ENCODE results near the gene ADCY3. TPM values are rescaled to one million over a fixed set of nuclear protein-coding genes. Genes with fewer than 3 reads are reported as not detected.
A peak's percentile ranks its signal among the peaks of the same experiment; 100 is the strongest.

ADCY3 gene
- total RNA-seq, 4 donors from 2014 or later: 3.9 to 16.6 (median 12.3) TPM

- no peak overlapping the region for H3K4me3 ChIP-seq
- no peaks in the 10 kb centered on the region for H3K9me3 ChIP-seq
- no peaks in the 10 kb centered on the region for H3K27me3 ChIP-seq
- H3K27ac ChIP-seq: no peak overlapping the region
- intact Hi-C loops (cut with DNase I; ENCODE audit: low total_unique reads): no loop called here
- no peak for TF ChIP-seq CTCF (IDR thresholded peaks at IDR 0.05 in 4 of 5, conservative IDR thresholded peaks at IDR 0.05 in 1 of 5)
- TF ChIP-seq POLR2A (IDR thresholded peaks at IDR 0.05): no peak
- ATAC-seq (peak; percentile 71 to 80), DNase-seq (no peak)
- H3K36me3 ChIP-seq: no peaks in the 10 kb centered on the region
- H3K4me1 ChIP-seq: peaks cover 8 to 15% of the 10 kb centered on the region in 2 donors
- in situ Hi-C loops (cut with MboI; ENCODE audit: low sequenced_read_pairs in 4 of 4): no loop called here
These were observed 10.7 kb upstream of the ADCY3 start for GRCh38 chr2:24930768-24931167.

- no peak overlapping the region for H3K27ac ChIP-seq
- no peaks in the 10 kb centered on the region for H3K9me3 ChIP-seq
- in situ Hi-C loops (cut with MboI; ENCODE audit: low sequenced_read_pairs in 4 of 4) (no loop called here), intact Hi-C loops (cut with DNase I; ENCODE audit: low total_unique reads) (loop anchor here (10.0 kb wide), 1 partner anchor 524 kb away; no protein-coding TSS in a partner anchor)
- TF ChIP-seq CTCF (IDR thresholded peaks at IDR 0.05 in 4 of 5, conservative IDR thresholded peaks at IDR 0.05 in 1 of 5): no peak
- TF ChIP-seq POLR2A (IDR thresholded peaks at IDR 0.05): no peak
- ATAC-seq (no peak), DNase-seq (no peak)
- H3K4me3 ChIP-seq: no peak overlapping the region
- no peaks in the 10 kb centered on the region for H3K27me3 ChIP-seq
- peaks cover 8 to 15% of the 10 kb centered on the region in 2 donors for H3K4me1 ChIP-seq
- H3K36me3 ChIP-seq: no peaks in the 10 kb centered on the region
These were observed 9.2 kb upstream of the ADCY3 start for GRCh38 chr2:24929230-24929629.

- Histone ChIP-seq H3K4me1 (peaks cover 8 to 15% of the 10 kb centered on the region in 2 donors), H3K27me3 (no peaks in the 10 kb centered on the region), H3K9me3 (no peaks in the 10 kb centered on the region), H3K27ac (no peak overlapping the region), H3K36me3 (no peaks in the 10 kb centered on the region), H3K4me3 (no peak overlapping the region)
- no peak for ATAC-seq
- intact Hi-C loops (cut with DNase I; ENCODE audit: low total_unique reads): loop anchor here (10.0 kb wide), 1 partner anchor 523 kb away; no protein-coding TSS in a partner anchor
- in situ Hi-C loops (cut with MboI; ENCODE audit: low sequenced_read_pairs in 4 of 4): no loop called here
- DNase-seq: no peak
- TF ChIP-seq CTCF (IDR thresholded peaks at IDR 0.05 in 4 of 5, conservative IDR thresholded peaks at IDR 0.05 in 1 of 5): no peak
These were observed 8.0 kb upstream of the ADCY3 start for GRCh38 chr2:24928036-24928435.

- TF ChIP-seq POLR2A (IDR thresholded peaks at IDR 0.05) (peak in 1 of 2 donors; percentile 19), CTCF (IDR thresholded peaks at IDR 0.05 in 4 of 5, conservative IDR thresholded peaks at IDR 0.05 in 1 of 5) (no peak)
- in situ Hi-C loops (cut with MboI; ENCODE audit: low sequenced_read_pairs in 4 of 4): no loop called here
- H3K4me1 ChIP-seq: peaks cover 8 to 15% of the 10 kb centered on the region in 2 donors
- peak overlapping the region in 3 of 4 donors; percentile 24 to 40 (median 28) for H3K4me3 ChIP-seq
- no peaks in the 10 kb centered on the region for H3K27me3 ChIP-seq
- H3K9me3 ChIP-seq: no peaks in the 10 kb centered on the region
- peak overlapping the region; percentile 33 to 76 (median 58) for H3K27ac ChIP-seq
- intact Hi-C loops (cut with DNase I; ENCODE audit: low total_unique reads): loop anchor here (10.0 kb wide), 1 partner anchor 522 kb away; no protein-coding TSS in a partner anchor
- ATAC-seq (peak; percentile 65), DNase-seq (peak; percentile 59 to 75)
- H3K36me3 ChIP-seq: no peaks in the 10 kb centered on the region
These were observed 6.7 kb upstream of the ADCY3 start for GRCh38 chr2:24926602-24927252.
